ENCODE data around the gene LYVE1. TPM values are rescaled to one million over a fixed set of nuclear protein-coding genes. Genes with fewer than 3 reads are reported as not detected.

Gene LYVE1
- total RNA-seq, 1 donor from 2014 or later = 49.6 TPM

GRCh38 chr11:10564696-10565318 lies 3.7 kb downstream of the LYVE1 start:
- Histone ChIP-seq H3K4me3 (ENCODE audit: low read length in 3 of 3) (no peak overlapping the region), H3K9me3 (ENCODE audit: control insufficient read depth in 3 of 3, low read length in 3 of 3) (no peaks in the 10 kb centered on the region), H3K4me1 (ENCODE audit: control insufficient read depth in 3 of 3, insufficient read depth in 3 of 3, low read length in 3 of 3) (peaks cover 2 to 5% (median 2%) of the 10 kb centered on the region in 3 donors), H3K9ac (ENCODE audit: low read depth in 1 of 3, low read length in 3 of 3) (no peak overlapping the region), H3K27me3 (ENCODE audit: control insufficient read depth in 3 of 3, insufficient read depth in 3 of 3, low read length in 3 of 3) (no peaks in the 10 kb centered on the region), H3K27ac (ENCODE audit: low read depth, low read length) (no peak overlapping the region), H3K36me3 (ENCODE audit: control insufficient read depth in 3 of 3, insufficient read depth in 3 of 3, low read length in 3 of 3) (no peaks in the 10 kb centered on the region)

GRCh38 chr11:10564030-10564429 lies 4.4 kb downstream of the LYVE1 start:
- peaks cover 2 to 5% (median 2%) of the 10 kb centered on the region in 3 donors for H3K4me1 ChIP-seq (ENCODE audit: control insufficient read depth in 3 of 3, insufficient read depth in 3 of 3, low read length in 3 of 3)
- H3K27me3 ChIP-seq (ENCODE audit: control insufficient read depth in 3 of 3, insufficient read depth in 3 of 3, low read length in 3 of 3) = no peaks in the 10 kb centered on the region
- no peak overlapping the region for H3K9ac ChIP-seq (ENCODE audit: low read depth in 1 of 3, low read length in 3 of 3)

GRCh38 chr11:10561947-10562346 lies 6.5 kb downstream of the LYVE1 start:
- Histone ChIP-seq H3K9ac (ENCODE audit: low read depth in 1 of 3, low read length in 3 of 3) (no peak overlapping the region), H3K36me3 (ENCODE audit: control insufficient read depth in 3 of 3, insufficient read depth in 3 of 3, low read length in 3 of 3) (no peaks in the 10 kb centered on the region), H3K4me3 (ENCODE audit: low read length in 3 of 3) (no peak overlapping the region), H3K27ac (ENCODE audit: low read depth, low read length) (no peak overlapping the region), H3K9me3 (ENCODE audit: control insufficient read depth in 3 of 3, low read length in 3 of 3) (no peaks in the 10 kb centered on the region), H3K4me1 (ENCODE audit: control insufficient read depth in 3 of 3, insufficient read depth in 3 of 3, low read length in 3 of 3) (peaks cover 0 to 5% (median 0%) of the 10 kb centered on the region in 3 donors), H3K27me3 (ENCODE audit: control insufficient read depth in 3 of 3, insufficient read depth in 3 of 3, low read length in 3 of 3) (no peaks in the 10 kb centered on the region)

More at GRCh38 chr11:10564030-10564429, 4.4 kb downstream of the LYVE1 start:
- Histone ChIP-seq H3K27ac (ENCODE audit: low read depth, low read length) (no peak overlapping the region), H3K36me3 (ENCODE audit: control insufficient read depth in 3 of 3, insufficient read depth in 3 of 3, low read length in 3 of 3) (no peaks in the 10 kb centered on the region), H3K4me3 (ENCODE audit: low read length in 3 of 3) (no peak overlapping the region), H3K9me3 (ENCODE audit: control insufficient read depth in 3 of 3, low read length in 3 of 3) (no peaks in the 10 kb centered on the region)

- Histone ChIP-seq H3K9ac (ENCODE audit: low read depth in 1 of 3, low read length in 3 of 3) (no peak overlapping the region), H3K36me3 (ENCODE audit: control insufficient read depth in 3 of 3, insufficient read depth in 3 of 3, low read length in 3 of 3) (no peaks in the 10 kb centered on the region), H3K4me3 (ENCODE audit: low read length in 3 of 3) (no peak overlapping the region), H3K27ac (ENCODE audit: low read depth, low read length) (no peak overlapping the region), H3K9me3 (ENCODE audit: control insufficient read depth in 3 of 3, low read length in 3 of 3) (no peaks in the 10 kb centered on the region), H3K27me3 (ENCODE audit: control insufficient read depth in 3 of 3, insufficient read depth in 3 of 3, low read length in 3 of 3) (no peaks in the 10 kb centered on the region), H3K4me1 (ENCODE audit: control insufficient read depth in 3 of 3, insufficient read depth in 3 of 3, low read length in 3 of 3) (peaks cover 0 to 5% (median 0%) of the 10 kb centered on the region in 3 donors)
Measured at GRCh38 chr11:10561043-10561818, 7.2 kb downstream of the LYVE1 start.

- Histone ChIP-seq H3K9ac (ENCODE audit: low read depth in 1 of 3, low read length in 3 of 3) (no peak overlapping the region), H3K27me3 (ENCODE audit: control insufficient read depth in 3 of 3, insufficient read depth in 3 of 3, low read length in 3 of 3) (no peaks in the 10 kb centered on the region), H3K9me3 (ENCODE audit: control insufficient read depth in 3 of 3, low read length in 3 of 3) (no peaks in the 10 kb centered on the region), H3K4me3 (ENCODE audit: low read length in 3 of 3) (no peak overlapping the region), H3K36me3 (ENCODE audit: control insufficient read depth in 3 of 3, insufficient read depth in 3 of 3, low read length in 3 of 3) (no peaks in the 10 kb centered on the region), H3K27ac (ENCODE audit: low read depth, low read length) (no peak overlapping the region), H3K4me1 (ENCODE audit: control insufficient read depth in 3 of 3, insufficient read depth in 3 of 3, low read length in 3 of 3) (peaks cover 0 to 5% (median 0%) of the 10 kb centered on the region in 3 donors)
Measured at GRCh38 chr11:10558288-10558687, 10.2 kb downstream of the LYVE1 start.

GRCh38 chr11:10556590-10556989 lies 11.9 kb downstream of the LYVE1 start:
- no peak overlapping the region for H3K4me3 ChIP-seq (ENCODE audit: low read length in 3 of 3)
- peaks cover 0 to 5% (median 0%) of the 10 kb centered on the region in 3 donors for H3K4me1 ChIP-seq (ENCODE audit: control insufficient read depth in 3 of 3, insufficient read depth in 3 of 3, low read length in 3 of 3)
- no peak overlapping the region for H3K27ac ChIP-seq (ENCODE audit: low read depth, low read length)
- no peaks in the 10 kb centered on the region for H3K9me3 ChIP-seq (ENCODE audit: control insufficient read depth in 3 of 3, low read length in 3 of 3)
- no peak overlapping the region for H3K9ac ChIP-seq (ENCODE audit: low read depth in 1 of 3, low read length in 3 of 3)
- no peaks in the 10 kb centered on the region for H3K36me3 ChIP-seq (ENCODE audit: control insufficient read depth in 3 of 3, insufficient read depth in 3 of 3, low read length in 3 of 3)
- H3K27me3 ChIP-seq (ENCODE audit: control insufficient read depth in 3 of 3, insufficient read depth in 3 of 3, low read length in 3 of 3) = no peaks in the 10 kb centered on the region

GRCh38 chr11:10551845-10552352 lies 16.6 kb downstream of the LYVE1 start:
- no peak overlapping the region for H3K4me3 ChIP-seq (ENCODE audit: low read length in 3 of 3)
- H3K9ac ChIP-seq (ENCODE audit: low read depth in 1 of 3, low read length in 3 of 3) = no peak overlapping the region
- no peaks in the 10 kb centered on the region for H3K36me3 ChIP-seq (ENCODE audit: control insufficient read depth in 3 of 3, insufficient read depth in 3 of 3, low read length in 3 of 3)
- H3K4me1 ChIP-seq (ENCODE audit: control insufficient read depth in 3 of 3, insufficient read depth in 3 of 3, low read length in 3 of 3) = no peaks in the 10 kb centered on the region
- no peaks in the 10 kb centered on the region for H3K9me3 ChIP-seq (ENCODE audit: control insufficient read depth in 3 of 3, low read length in 3 of 3)
- H3K27ac ChIP-seq (ENCODE audit: low read depth, low read length) = no peak overlapping the region
- H3K27me3 ChIP-seq (ENCODE audit: control insufficient read depth in 3 of 3, insufficient read depth in 3 of 3, low read length in 3 of 3) = no peaks in the 10 kb centered on the region

- Histone ChIP-seq H3K9ac (ENCODE audit: low read depth in 1 of 3, low read length in 3 of 3) (no peak overlapping the region), H3K4me1 (ENCODE audit: control insufficient read depth in 3 of 3, insufficient read depth in 3 of 3, low read length in 3 of 3) (no peaks in the 10 kb centered on the region), H3K27me3 (ENCODE audit: control insufficient read depth in 3 of 3, insufficient read depth in 3 of 3, low read length in 3 of 3) (no peaks in the 10 kb centered on the region), H3K36me3 (ENCODE audit: control insufficient read depth in 3 of 3, insufficient read depth in 3 of 3, low read length in 3 of 3) (no peaks in the 10 kb centered on the region), H3K9me3 (ENCODE audit: control insufficient read depth in 3 of 3, low read length in 3 of 3) (no peaks in the 10 kb centered on the region), H3K27ac (ENCODE audit: low read depth, low read length) (no peak overlapping the region), H3K4me3 (ENCODE audit: low read length in 3 of 3) (no peak overlapping the region)
Measured at GRCh38 chr11:10551290-10551592, 17.2 kb downstream of the LYVE1 start.

GRCh38 chr11:10550503-10551289 lies 17.8 kb downstream of the LYVE1 start:
- Histone ChIP-seq H3K4me1 (ENCODE audit: control insufficient read depth in 3 of 3, insufficient read depth in 3 of 3, low read length in 3 of 3) (no peaks in the 10 kb centered on the region), H3K4me3 (ENCODE audit: low read length in 3 of 3) (no peak overlapping the region), H3K9ac (ENCODE audit: low read depth in 1 of 3, low read length in 3 of 3) (no peak overlapping the region), H3K27me3 (ENCODE audit: control insufficient read depth in 3 of 3, insufficient read depth in 3 of 3, low read length in 3 of 3) (no peaks in the 10 kb centered on the region), H3K36me3 (ENCODE audit: control insufficient read depth in 3 of 3, insufficient read depth in 3 of 3, low read length in 3 of 3) (no peaks in the 10 kb centered on the region), H3K9me3 (ENCODE audit: control insufficient read depth in 3 of 3, low read length in 3 of 3) (no peaks in the 10 kb centered on the region), H3K27ac (ENCODE audit: low read depth, low read length) (no peak overlapping the region)

Data from skeletal muscle tissue (tissue), 4 donors.